IPS-11a (cell line): ENCODE results near the gene ARHGAP6.

Experiments
- H3K4me3 ChIP-seq: one replicate; pipeline ENCODE4 v1.5.1; 2013; ENCODE audit warnings: low read depth, low read length, control low read depth

The ARHGAP6 gene

GRCh38 chrX:11331788-11332187 lies 333.9 kb downstream of the ARHGAP6 start:
- H3K4me3 ChIP-seq, result no peak overlapping the region

- no peak overlapping the region for H3K4me3 ChIP-seq
These were observed 336.7 kb downstream of the ARHGAP6 start for GRCh38 chrX:11329021-11329420.

- no peak overlapping the region for H3K4me3 ChIP-seq
These were observed 337.6 kb downstream of the ARHGAP6 start for GRCh38 chrX:11328134-11328533.

GRCh38 chrX:11321986-11322385 lies 343.7 kb downstream of the ARHGAP6 start:
- no peak overlapping the region for H3K4me3 ChIP-seq

GRCh38 chrX:11319806-11320520 lies 345.8 kb downstream of the ARHGAP6 start:
- H3K4me3 ChIP-seq, result no peak overlapping the region

- H3K4me3 ChIP-seq, result no peak overlapping the region
These were observed 354.0 kb downstream of the ARHGAP6 start for GRCh38 chrX:11311706-11312105.

GRCh38 chrX:11309220-11309619 lies 356.5 kb downstream of the ARHGAP6 start:
- H3K4me3 ChIP-seq, result no peak overlapping the region

GRCh38 chrX:11305641-11306040 lies 360.1 kb downstream of the ARHGAP6 start:
- no peak overlapping the region for H3K4me3 ChIP-seq

- no peak overlapping the region for H3K4me3 ChIP-seq
These were observed 360.9 kb downstream of the ARHGAP6 start for GRCh38 chrX:11304829-11305228.

- no peak overlapping the region for H3K4me3 ChIP-seq
These were observed 367.1 kb downstream of the ARHGAP6 start for GRCh38 chrX:11298600-11298999.

GRCh38 chrX:11296051-11296450 lies 369.7 kb downstream of the ARHGAP6 start:
- H3K4me3 ChIP-seq, result no peak overlapping the region

- no peak within 1 kb of the TSS for H3K4me3 ChIP-seq
These were observed 372.6 kb downstream of the ARHGAP6 start, which contains the start of gene AMELX for GRCh38 chrX:11293113-11293512. Gene AMELX (plus strand): TSS chrX:11293413. CDS start chrX:11294789, 1,376 bp downstream.

GRCh38 chrX:11290416-11291102 lies 375.2 kb downstream of the ARHGAP6 start:
- no peak overlapping the region for H3K4me3 ChIP-seq

- no peak overlapping the region for H3K4me3 ChIP-seq
These were observed 378.2 kb downstream of the ARHGAP6 start for GRCh38 chrX:11287505-11287904.

- no peak overlapping the region for H3K4me3 ChIP-seq
These were observed 380.1 kb downstream of the ARHGAP6 start for GRCh38 chrX:11285651-11286050.

GRCh38 chrX:11282043-11282442 lies 383.7 kb downstream of the ARHGAP6 start:
- no peak overlapping the region for H3K4me3 ChIP-seq

GRCh38 chrX:11273544-11273943 lies 392.2 kb downstream of the ARHGAP6 start:
- no peak overlapping the region for H3K4me3 ChIP-seq

GRCh38 chrX:11272863-11273262 lies 392.9 kb downstream of the ARHGAP6 start:
- no peak overlapping the region for H3K4me3 ChIP-seq

GRCh38 chrX:11272290-11272689 lies 393.4 kb downstream of the ARHGAP6 start:
- no peak overlapping the region for H3K4me3 ChIP-seq

- H3K4me3 ChIP-seq, result no peak overlapping the region
These were observed 395.7 kb downstream of the ARHGAP6 start for GRCh38 chrX:11269996-11270395.

- H3K4me3 ChIP-seq, result no peak overlapping the region
These were observed 396.7 kb downstream of the ARHGAP6 start for GRCh38 chrX:11269006-11269405.

GRCh38 chrX:11267425-11267824 lies 398.3 kb downstream of the ARHGAP6 start:
- no peak overlapping the region for H3K4me3 ChIP-seq
